ENCODE results near the gene PTTG1.

DNA sequence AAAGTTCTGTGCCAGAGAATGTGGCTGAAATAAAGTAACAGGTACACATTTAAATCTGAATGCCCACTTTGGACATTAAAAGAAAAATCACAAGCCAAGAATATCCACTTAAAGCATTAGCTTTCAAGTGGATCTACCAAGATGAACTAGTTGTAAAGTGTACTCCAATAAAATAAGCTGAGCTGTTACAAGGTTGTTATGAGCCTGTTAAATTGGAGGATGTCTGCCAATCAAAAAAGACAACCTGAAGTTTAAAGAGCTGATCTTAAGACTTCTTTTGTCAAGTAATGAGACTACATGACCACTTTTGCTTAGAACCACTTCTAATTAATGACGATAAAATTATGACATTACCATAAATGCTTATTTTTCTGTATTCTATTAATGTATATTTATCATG, 24.2 kb upstream of the PTTG1 start:
- TF ChIP-seq, protein P1, sequence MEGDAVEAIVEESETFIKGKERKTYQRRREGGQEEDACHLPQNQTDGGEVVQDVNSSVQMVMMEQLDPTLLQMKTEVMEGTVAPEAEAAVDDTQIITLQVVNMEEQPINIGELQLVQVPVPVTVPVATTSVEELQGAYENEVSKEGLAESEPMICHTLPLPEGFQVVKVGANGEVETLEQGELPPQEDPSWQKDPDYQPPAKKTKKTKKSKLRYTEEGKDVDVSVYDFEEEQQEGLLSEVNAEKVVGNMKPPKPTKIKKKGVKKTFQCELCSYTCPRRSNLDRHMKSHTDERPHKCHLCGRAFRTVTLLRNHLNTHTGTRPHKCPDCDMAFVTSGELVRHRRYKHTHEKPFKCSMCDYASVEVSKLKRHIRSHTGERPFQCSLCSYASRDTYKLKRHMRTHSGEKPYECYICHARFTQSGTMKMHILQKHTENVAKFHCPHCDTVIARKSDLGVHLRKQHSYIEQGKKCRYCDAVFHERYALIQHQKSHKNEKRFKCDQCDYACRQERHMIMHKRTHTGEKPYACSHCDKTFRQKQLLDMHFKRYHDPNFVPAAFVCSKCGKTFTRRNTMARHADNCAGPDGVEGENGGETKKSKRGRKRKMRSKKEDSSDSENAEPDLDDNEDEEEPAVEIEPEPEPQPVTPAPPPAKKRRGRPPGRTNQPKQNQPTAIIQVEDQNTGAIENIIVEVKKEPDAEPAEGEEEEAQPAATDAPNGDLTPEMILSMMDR (conservative IDR thresholded peaks at IDR 0.05 in 1 of 2, IDR thresholded peaks at IDR 0.05 in 1 of 2; ENCODE audit: extremely low read depth in 1 of 2, insufficient read depth in 1 of 2, low read depth in 1 of 2, low read length in 2 of 2), result no peak
- no peak for TF ChIP-seq EZH2 (IDR thresholded peaks at IDR 0.05; ENCODE audit: borderline replicate concordance, low read length)
